ENCODE data around the gene CHMP1B.

Gene CHMP1B

GRCh38 chr18:11859903-11860407, 8.7 kb downstream of the CHMP1B start:
- Histone ChIP-seq H3K9me3 (ENCODE audit: control insufficient read depth, low read depth, low read length) (no peaks in the 10 kb centered on the region), H3K27me3 (ENCODE audit: control insufficient read depth, insufficient read depth, low read length) (no peaks in the 10 kb centered on the region), H3K4me3 (ENCODE audit: low read length) (no peak overlapping the region), H3K27ac (ENCODE audit: low read length) (no peak overlapping the region), H3K9ac (ENCODE audit: low read length) (no peak overlapping the region), H3K4me1 (ENCODE audit: control insufficient read depth, low read depth, low read length) (peaks cover 9% of the 10 kb centered on the region), H3K36me3 (ENCODE audit: control insufficient read depth, low read depth, low read length) (no peaks in the 10 kb centered on the region)

GRCh38 chr18:11860594-11861450, 9.6 kb downstream of the CHMP1B start:
- Histone ChIP-seq H3K27ac (ENCODE audit: low read length) (no peak overlapping the region), H3K9ac (ENCODE audit: low read length) (no peak overlapping the region), H3K4me3 (ENCODE audit: low read length) (no peak overlapping the region), H3K27me3 (ENCODE audit: control insufficient read depth, insufficient read depth, low read length) (no peaks in the 10 kb centered on the region), H3K9me3 (ENCODE audit: control insufficient read depth, low read depth, low read length) (no peaks in the 10 kb centered on the region), H3K4me1 (ENCODE audit: control insufficient read depth, low read depth, low read length) (peaks cover 9% of the 10 kb centered on the region), H3K36me3 (ENCODE audit: control insufficient read depth, low read depth, low read length) (no peaks in the 10 kb centered on the region)

GRCh38 chr18:11861583-11862288, 10.5 kb downstream of the CHMP1B start:
- no peaks in the 10 kb centered on the region for H3K27me3 ChIP-seq (ENCODE audit: control insufficient read depth, insufficient read depth, low read length)
- no peaks in the 10 kb centered on the region for H3K9me3 ChIP-seq (ENCODE audit: control insufficient read depth, low read depth, low read length)
- H3K4me3 ChIP-seq (ENCODE audit: low read length) = no peak overlapping the region
- H3K36me3 ChIP-seq (ENCODE audit: control insufficient read depth, low read depth, low read length) = no peaks in the 10 kb centered on the region
- H3K27ac ChIP-seq (ENCODE audit: low read length) = no peak overlapping the region
- H3K9ac ChIP-seq (ENCODE audit: low read length) = no peak overlapping the region
- peaks cover 9% of the 10 kb centered on the region for H3K4me1 ChIP-seq (ENCODE audit: control insufficient read depth, low read depth, low read length)

GRCh38 chr18:11862468-11863137, 11.4 kb downstream of the CHMP1B start:
- no peaks in the 10 kb centered on the region for H3K36me3 ChIP-seq (ENCODE audit: control insufficient read depth, low read depth, low read length)
- H3K4me3 ChIP-seq (ENCODE audit: low read length) = no peak overlapping the region
- peaks cover under 1% of the 10 kb centered on the region for H3K4me1 ChIP-seq (ENCODE audit: control insufficient read depth, low read depth, low read length)
- H3K27me3 ChIP-seq (ENCODE audit: control insufficient read depth, insufficient read depth, low read length) = no peaks in the 10 kb centered on the region
- no peak overlapping the region for H3K9ac ChIP-seq (ENCODE audit: low read length)
- no peaks in the 10 kb centered on the region for H3K9me3 ChIP-seq (ENCODE audit: control insufficient read depth, low read depth, low read length)
- no peak overlapping the region for H3K27ac ChIP-seq (ENCODE audit: low read length)

- Histone ChIP-seq H3K9ac (ENCODE audit: low read length) (no peak overlapping the region), H3K4me3 (ENCODE audit: low read length) (no peak overlapping the region), H3K4me1 (ENCODE audit: control insufficient read depth, low read depth, low read length) (no peaks in the 10 kb centered on the region), H3K36me3 (ENCODE audit: control insufficient read depth, low read depth, low read length) (no peaks in the 10 kb centered on the region), H3K27ac (ENCODE audit: low read length) (no peak overlapping the region), H3K9me3 (ENCODE audit: control insufficient read depth, low read depth, low read length) (no peaks in the 10 kb centered on the region), H3K27me3 (ENCODE audit: control insufficient read depth, insufficient read depth, low read length) (no peaks in the 10 kb centered on the region)
These were observed 13.3 kb downstream of the CHMP1B start for GRCh38 chr18:11864471-11864870.

- Histone ChIP-seq H3K9ac (ENCODE audit: low read length) (no peak overlapping the region), H3K9me3 (ENCODE audit: control insufficient read depth, low read depth, low read length) (no peaks in the 10 kb centered on the region), H3K27ac (ENCODE audit: low read length) (no peak overlapping the region), H3K27me3 (ENCODE audit: control insufficient read depth, insufficient read depth, low read length) (no peaks in the 10 kb centered on the region), H3K36me3 (ENCODE audit: control insufficient read depth, low read depth, low read length) (no peaks in the 10 kb centered on the region), H3K4me1 (ENCODE audit: control insufficient read depth, low read depth, low read length) (no peaks in the 10 kb centered on the region), H3K4me3 (ENCODE audit: low read length) (no peak overlapping the region)
These were observed 13.9 kb downstream of the CHMP1B start for GRCh38 chr18:11865071-11865470.

- H3K9ac ChIP-seq (ENCODE audit: low read length) = no peak overlapping the region
- H3K4me1 ChIP-seq (ENCODE audit: control insufficient read depth, low read depth, low read length) = no peaks in the 10 kb centered on the region
- no peak overlapping the region for H3K4me3 ChIP-seq (ENCODE audit: low read length)
- H3K9me3 ChIP-seq (ENCODE audit: control insufficient read depth, low read depth, low read length) = no peaks in the 10 kb centered on the region
- H3K27ac ChIP-seq (ENCODE audit: low read length) = no peak overlapping the region
- H3K36me3 ChIP-seq (ENCODE audit: control insufficient read depth, low read depth, low read length) = no peaks in the 10 kb centered on the region
- H3K27me3 ChIP-seq (ENCODE audit: control insufficient read depth, insufficient read depth, low read length) = no peaks in the 10 kb centered on the region
These were observed 15.1 kb downstream of the CHMP1B start for GRCh38 chr18:11866329-11866728.

GRCh38 chr18:11866764-11867163, 15.6 kb downstream of the CHMP1B start:
- H3K9me3 ChIP-seq (ENCODE audit: control insufficient read depth, low read depth, low read length) = no peaks in the 10 kb centered on the region
- no peak overlapping the region for H3K9ac ChIP-seq (ENCODE audit: low read length)
- no peaks in the 10 kb centered on the region for H3K27me3 ChIP-seq (ENCODE audit: control insufficient read depth, insufficient read depth, low read length)
- no peak overlapping the region for H3K4me3 ChIP-seq (ENCODE audit: low read length)
- H3K36me3 ChIP-seq (ENCODE audit: control insufficient read depth, low read depth, low read length) = no peaks in the 10 kb centered on the region
- no peak overlapping the region for H3K27ac ChIP-seq (ENCODE audit: low read length)
- no peaks in the 10 kb centered on the region for H3K4me1 ChIP-seq (ENCODE audit: control insufficient read depth, low read depth, low read length)

- H3K4me1 ChIP-seq (ENCODE audit: control insufficient read depth, low read depth, low read length) = no peaks in the 10 kb centered on the region
- H3K9me3 ChIP-seq (ENCODE audit: control insufficient read depth, low read depth, low read length) = no peaks in the 10 kb centered on the region
- H3K36me3 ChIP-seq (ENCODE audit: control insufficient read depth, low read depth, low read length) = no peaks in the 10 kb centered on the region
- no peak overlapping the region for H3K4me3 ChIP-seq (ENCODE audit: low read length)
- no peaks in the 10 kb centered on the region for H3K27me3 ChIP-seq (ENCODE audit: control insufficient read depth, insufficient read depth, low read length)
- H3K27ac ChIP-seq (ENCODE audit: low read length) = no peak overlapping the region
- no peak overlapping the region for H3K9ac ChIP-seq (ENCODE audit: low read length)
These were observed 17.0 kb downstream of the CHMP1B start for GRCh38 chr18:11868230-11868629.

GRCh38 chr18:11871501-11871900, 20.3 kb downstream of the CHMP1B start:
- H3K9me3 ChIP-seq (ENCODE audit: control insufficient read depth, low read depth, low read length) = no peaks in the 10 kb centered on the region
- H3K9ac ChIP-seq (ENCODE audit: low read length) = no peak overlapping the region
- no peak overlapping the region for H3K4me3 ChIP-seq (ENCODE audit: low read length)
- H3K4me1 ChIP-seq (ENCODE audit: control insufficient read depth, low read depth, low read length) = no peaks in the 10 kb centered on the region
- H3K27ac ChIP-seq (ENCODE audit: low read length) = no peak overlapping the region
- no peaks in the 10 kb centered on the region for H3K27me3 ChIP-seq (ENCODE audit: control insufficient read depth, insufficient read depth, low read length)
- no peaks in the 10 kb centered on the region for H3K36me3 ChIP-seq (ENCODE audit: control insufficient read depth, low read depth, low read length)

GRCh38 chr18:11872479-11873136, 21.4 kb downstream of the CHMP1B start:
- H3K4me3 ChIP-seq (ENCODE audit: low read length) = no peak overlapping the region
- H3K27me3 ChIP-seq (ENCODE audit: control insufficient read depth, insufficient read depth, low read length) = no peaks in the 10 kb centered on the region
- no peak overlapping the region for H3K9ac ChIP-seq (ENCODE audit: low read length)
- H3K9me3 ChIP-seq (ENCODE audit: control insufficient read depth, low read depth, low read length) = no peaks in the 10 kb centered on the region
- no peaks in the 10 kb centered on the region for H3K4me1 ChIP-seq (ENCODE audit: control insufficient read depth, low read depth, low read length)
- H3K36me3 ChIP-seq (ENCODE audit: control insufficient read depth, low read depth, low read length) = no peaks in the 10 kb centered on the region
- no peak overlapping the region for H3K27ac ChIP-seq (ENCODE audit: low read length)

Measured in iPS-18a (cell line).